Osteocyte (in vitro differentiated cells): ENCODE data around the gene CSNK1G1. TPM values are rescaled to one million over a fixed set of nuclear protein-coding genes. Genes with fewer than 3 reads are reported as not detected.

Source experiments
- DNase-seq: peaks from one replicate; pipeline ENCODE4 v3.0.0; 2021; ENCODE audit warnings: mixed read lengths; ENCODE audit not compliant: unreplicated experiment; ENCODE audit errors: extremely low spot score
- H3K27ac Mint-ChIP-seq: one replicate; pipeline ENCODE4 v1.8.0; 2021; ENCODE audit warnings: mild to moderate bottlenecking, mixed read lengths; ENCODE audit not compliant: unreplicated experiment
- H3K27me3 Mint-ChIP-seq: one replicate; pipeline ENCODE4 v1.8.0; 2021; ENCODE audit warnings: mixed read lengths; ENCODE audit not compliant: unreplicated experiment
- H3K36me3 Mint-ChIP-seq: one replicate; pipeline ENCODE4 v1.8.0; 2021; ENCODE audit warnings: mixed read lengths; ENCODE audit not compliant: unreplicated experiment
- H3K4me1 Mint-ChIP-seq: one replicate; pipeline ENCODE4 v1.8.0; 2021; ENCODE audit warnings: mixed read lengths; ENCODE audit not compliant: unreplicated experiment
- H3K4me3 Mint-ChIP-seq: one replicate; pipeline ENCODE4 v1.8.0; 2021; ENCODE audit warnings: mild to moderate bottlenecking, moderate library complexity, mixed read lengths; ENCODE audit not compliant: unreplicated experiment
- H3K9me3 Mint-ChIP-seq: one replicate; pipeline ENCODE4 v1.8.0; 2021; ENCODE audit warnings: mixed read lengths; ENCODE audit not compliant: unreplicated experiment
- CTCF ChIP-seq: fragments of 200-600 bp; sonication (generic); IDR thresholded peaks from 2 replicates; pipeline ENCODE4 v1.5.0; 2021; ENCODE audit warnings: antibody characterized with exemption, mild to moderate bottlenecking, moderate library complexity
- total RNA-seq: library from RNA; stranded (reverse); gene quantifications from 2 replicates; pipeline ENCODE4 v1.2.1, GENCODE V29; 2021

Gene CSNK1G1
- total RNA-seq, 1 donor from 2014 or later, result 22.2 TPM

GRCh38 chr15:64264502-64264901, 91.5 kb downstream of the CSNK1G1 start:
- Mint-ChIP-seq H3K4me1 (peaks cover 6% of the 10 kb centered on the region), H3K9me3 (peaks cover 8% of the 10 kb centered on the region), H3K27me3 (no peaks in the 10 kb centered on the region), H3K36me3 (no peaks in the 10 kb centered on the region), H3K27ac (no peak overlapping the region), H3K4me3 (no peak overlapping the region)
- no peak for DNase-seq
- no peak for TF ChIP-seq CTCF

- no peak overlapping the region for H3K27ac Mint-ChIP-seq
- DNase-seq, result no peak
- TF ChIP-seq CTCF, result no peak
- no peak overlapping the region for H3K4me3 Mint-ChIP-seq
- H3K27me3 Mint-ChIP-seq, result no peaks in the 10 kb centered on the region
- peaks cover 8% of the 10 kb centered on the region for H3K9me3 Mint-ChIP-seq
- no peaks in the 10 kb centered on the region for H3K36me3 Mint-ChIP-seq
- H3K4me1 Mint-ChIP-seq, result peaks cover 14% of the 10 kb centered on the region
These were observed 92.4 kb downstream of the CSNK1G1 start for GRCh38 chr15:64263567-64263966.

GRCh38 chr15:64256051-64256450, 99.9 kb downstream of the CSNK1G1 start:
- DNase-seq, result no peak
- no peaks in the 10 kb centered on the region for H3K9me3 Mint-ChIP-seq
- TF ChIP-seq CTCF, result no peak
- H3K27me3 Mint-ChIP-seq, result no peaks in the 10 kb centered on the region
- H3K27ac Mint-ChIP-seq, result no peak overlapping the region
- H3K4me3 Mint-ChIP-seq, result no peak overlapping the region
- H3K36me3 Mint-ChIP-seq, result peaks cover 9% of the 10 kb centered on the region
- peaks cover 26% of the 10 kb centered on the region for H3K4me1 Mint-ChIP-seq

DNA sequence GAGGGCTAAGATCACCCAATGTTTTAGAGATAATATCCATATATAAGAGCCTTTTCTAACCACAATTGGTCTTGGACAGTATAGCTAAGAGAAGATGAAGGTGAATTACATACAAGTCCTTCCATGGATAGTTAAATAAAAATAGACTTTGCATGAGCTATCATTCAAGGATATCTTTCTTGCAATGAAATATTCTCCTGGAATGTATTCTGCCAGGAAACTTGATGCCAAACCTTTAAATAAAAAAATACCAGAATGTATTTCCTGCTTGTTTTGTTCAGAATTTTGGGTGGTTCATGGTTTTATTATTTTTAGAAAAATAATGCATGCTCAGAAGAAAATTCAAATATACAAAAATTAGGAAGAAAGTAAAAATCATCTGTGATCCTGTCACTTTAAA, 104.3 kb downstream of the CSNK1G1 start:
- Mint-ChIP-seq H3K4me3 (no peak overlapping the region), H3K4me1 (peaks cover 52% of the 10 kb centered on the region), H3K9me3 (no peaks in the 10 kb centered on the region), H3K27ac (peak overlapping the region; percentile 38), H3K27me3 (no peaks in the 10 kb centered on the region), H3K36me3 (peaks cover 7% of the 10 kb centered on the region)
- TF ChIP-seq CTCF, result no peak
- DNase-seq, result no peak

- Mint-ChIP-seq H3K27me3 (no peaks in the 10 kb centered on the region), H3K4me1 (peaks cover 54% of the 10 kb centered on the region)
- TF ChIP-seq CTCF, result no peak
These were observed 104.9 kb downstream of the CSNK1G1 start for GRCh38 chr15:64251121-64251520.

More at GRCh38 chr15:64251121-64251520, 104.9 kb downstream of the CSNK1G1 start:
- Mint-ChIP-seq H3K36me3 (peaks cover 4% of the 10 kb centered on the region), H3K9me3 (no peaks in the 10 kb centered on the region), H3K27ac (peak overlapping the region; percentile 38), H3K4me3 (no peak overlapping the region)
- DNase-seq, result no peak
